Mucosa of rectum (tissue), 2 donors: Measurements from ENCODE around the gene BCAS3.

Experiments
- H3K27ac ChIP-seq, 2 donors: one replicate each; pipeline ENCODE4 v1.7.0; 2013; ENCODE audit warnings: inconsistent platforms in 2 of 2, low read depth in 2 of 2, low read length in 2 of 2
- H3K27me3 ChIP-seq, 2 donors: one replicate each; pipeline ENCODE4 v1.7.0; 2013; ENCODE audit warnings: low read length in 2 of 2; ENCODE audit not compliant: control insufficient read depth in 2 of 2, insufficient read depth in 2 of 2
- H3K36me3 ChIP-seq, 2 donors: one replicate each; pipeline ENCODE4 v1.7.0; 2013; ENCODE audit warnings: low read length in 2 of 2; ENCODE audit not compliant: control insufficient read depth in 2 of 2, insufficient read depth in 2 of 2
- H3K4me1 ChIP-seq, 2 donors: one replicate each; pipeline ENCODE4 v1.7.0; 2013; ENCODE audit warnings: low read length in 2 of 2, mild to moderate bottlenecking in 1 of 2; ENCODE audit not compliant: control insufficient read depth in 2 of 2, insufficient read depth in 2 of 2
- H3K4me3 ChIP-seq, 2 donors: one replicate each; pipeline ENCODE4 v1.7.0; 2013; ENCODE audit warnings: low read length in 2 of 2
- H3K9ac ChIP-seq, 2 donors: one replicate each; pipeline ENCODE4 v1.7.0; 2013; ENCODE audit warnings: low read length in 2 of 2, low read depth in 1 of 2, mild to moderate bottlenecking in 1 of 2
- H3K9me3 ChIP-seq, 2 donors: one replicate each; pipeline ENCODE4 v1.7.0; 2013; ENCODE audit warnings: low read length in 2 of 2; ENCODE audit not compliant: control insufficient read depth in 2 of 2
- donor health status: healthy.
- donor health status: Normal muscosa, but diverticular disease.

The BCAS3 gene

GRCh38 chr17:61400717-61401388 is 723.2 kb downstream of the BCAS3 start:
- no peaks in the 10 kb centered on the region for H3K9me3 ChIP-seq
- peaks cover 4 to 9% of the 10 kb centered on the region in 2 donors for H3K4me1 ChIP-seq
- peak overlapping the region; percentile 47 to 60 for H3K4me3 ChIP-seq
- H3K27ac ChIP-seq = peak overlapping the region; percentile 51 to 58
- peaks cover 62 to 75% of the 10 kb centered on the region in 2 donors for H3K27me3 ChIP-seq
- peak overlapping the region; percentile 52 to 54 for H3K9ac ChIP-seq
- no peaks in the 10 kb centered on the region for H3K36me3 ChIP-seq

- H3K9ac ChIP-seq = peak overlapping the region; percentile 52 to 54
- peak overlapping the region; percentile 51 to 58 for H3K27ac ChIP-seq
- peak overlapping the region; percentile 47 to 60 for H3K4me3 ChIP-seq
- H3K9me3 ChIP-seq = no peaks in the 10 kb centered on the region
- peaks cover 67 to 77% of the 10 kb centered on the region in 2 donors for H3K27me3 ChIP-seq
- H3K36me3 ChIP-seq = no peaks in the 10 kb centered on the region
- H3K4me1 ChIP-seq = peaks cover 4 to 9% of the 10 kb centered on the region in 2 donors
Measured at GRCh38 chr17:61401389-61402072, 723.9 kb downstream of the BCAS3 start.

GRCh38 chr17:61402073-61402541 is 724.5 kb downstream of the BCAS3 start:
- peaks cover 66 to 77% of the 10 kb centered on the region in 2 donors for H3K27me3 ChIP-seq
- H3K36me3 ChIP-seq = no peaks in the 10 kb centered on the region
- no peaks in the 10 kb centered on the region for H3K9me3 ChIP-seq
- peak overlapping the region; percentile 51 to 58 for H3K27ac ChIP-seq
- peaks cover 4 to 9% of the 10 kb centered on the region in 2 donors for H3K4me1 ChIP-seq
- H3K4me3 ChIP-seq = peak overlapping the region; percentile 47 to 60
- H3K9ac ChIP-seq = peak overlapping the region; percentile 52 to 54

- Histone ChIP-seq H3K9me3 (no peaks in the 10 kb centered on the region), H3K4me1 (peaks cover 5 to 9% of the 10 kb centered on the region in 2 donors), H3K36me3 (no peaks in the 10 kb centered on the region), H3K4me3 (peak overlapping the region; percentile 19 to 51), H3K27ac (peak overlapping the region; percentile 7 to 59), H3K9ac (no peak overlapping the region), H3K27me3 (peaks cover 69 to 79% of the 10 kb centered on the region in 2 donors)
Measured at GRCh38 chr17:61402978-61403800, 725.5 kb downstream of the BCAS3 start.

- no peaks in the 10 kb centered on the region for H3K9me3 ChIP-seq
- no peaks in the 10 kb centered on the region for H3K36me3 ChIP-seq
- H3K27ac ChIP-seq = peak overlapping the region in 1 of 2 donors; percentile 59
- no peak overlapping the region for H3K9ac ChIP-seq
- peaks cover 68 to 79% of the 10 kb centered on the region in 2 donors for H3K27me3 ChIP-seq
- H3K4me1 ChIP-seq = peaks cover 11 to 15% of the 10 kb centered on the region in 2 donors
- H3K4me3 ChIP-seq = peak overlapping the region; percentile 19 to 46
Measured at GRCh38 chr17:61403801-61404662, 726.4 kb downstream of the BCAS3 start.

GRCh38 chr17:61404663-61404912 is 726.9 kb downstream of the BCAS3 start:
- Histone ChIP-seq H3K9ac (no peak overlapping the region), H3K4me3 (peak overlapping the region in 1 of 2 donors; percentile 23), H3K27me3 (peaks cover 67 to 79% of the 10 kb centered on the region in 2 donors), H3K36me3 (no peaks in the 10 kb centered on the region), H3K9me3 (no peaks in the 10 kb centered on the region), H3K4me1 (peaks cover 12% of the 10 kb centered on the region in 2 donors), H3K27ac (peak overlapping the region in 1 of 2 donors; percentile 59)

GRCh38 chr17:61404913-61405685 is 727.4 kb downstream of the BCAS3 start:
- Histone ChIP-seq H3K4me1 (peaks cover 12 to 15% of the 10 kb centered on the region in 2 donors), H3K4me3 (no peak overlapping the region), H3K27me3 (peaks cover 70 to 83% of the 10 kb centered on the region in 2 donors)

GRCh38 chr17:61405686-61406536 is 728.3 kb downstream of the BCAS3 start:
- Histone ChIP-seq H3K9me3 (no peaks in the 10 kb centered on the region), H3K4me1 (peaks cover 19 to 20% of the 10 kb centered on the region in 2 donors), H3K36me3 (no peaks in the 10 kb centered on the region), H3K27ac (peak overlapping the region in 1 of 2 donors; percentile 59), H3K4me3 (no peak overlapping the region), H3K27me3 (peaks cover 71 to 87% of the 10 kb centered on the region in 2 donors), H3K9ac (peak overlapping the region in 1 of 2 donors; percentile 5)

More at GRCh38 chr17:61404913-61405685, 727.4 kb downstream of the BCAS3 start:
- Histone ChIP-seq H3K9me3 (no peaks in the 10 kb centered on the region), H3K36me3 (no peaks in the 10 kb centered on the region), H3K9ac (no peak overlapping the region), H3K27ac (peak overlapping the region in 1 of 2 donors; percentile 59)
